ENCODE data around the gene ADCY9. TPM values are rescaled to one million over a fixed set of nuclear protein-coding genes. Genes with fewer than 3 reads are reported as not detected.

ADCY9 gene
- total RNA-seq, 1 experiment from 2014 or later, result 14.2 TPM

DNA sequence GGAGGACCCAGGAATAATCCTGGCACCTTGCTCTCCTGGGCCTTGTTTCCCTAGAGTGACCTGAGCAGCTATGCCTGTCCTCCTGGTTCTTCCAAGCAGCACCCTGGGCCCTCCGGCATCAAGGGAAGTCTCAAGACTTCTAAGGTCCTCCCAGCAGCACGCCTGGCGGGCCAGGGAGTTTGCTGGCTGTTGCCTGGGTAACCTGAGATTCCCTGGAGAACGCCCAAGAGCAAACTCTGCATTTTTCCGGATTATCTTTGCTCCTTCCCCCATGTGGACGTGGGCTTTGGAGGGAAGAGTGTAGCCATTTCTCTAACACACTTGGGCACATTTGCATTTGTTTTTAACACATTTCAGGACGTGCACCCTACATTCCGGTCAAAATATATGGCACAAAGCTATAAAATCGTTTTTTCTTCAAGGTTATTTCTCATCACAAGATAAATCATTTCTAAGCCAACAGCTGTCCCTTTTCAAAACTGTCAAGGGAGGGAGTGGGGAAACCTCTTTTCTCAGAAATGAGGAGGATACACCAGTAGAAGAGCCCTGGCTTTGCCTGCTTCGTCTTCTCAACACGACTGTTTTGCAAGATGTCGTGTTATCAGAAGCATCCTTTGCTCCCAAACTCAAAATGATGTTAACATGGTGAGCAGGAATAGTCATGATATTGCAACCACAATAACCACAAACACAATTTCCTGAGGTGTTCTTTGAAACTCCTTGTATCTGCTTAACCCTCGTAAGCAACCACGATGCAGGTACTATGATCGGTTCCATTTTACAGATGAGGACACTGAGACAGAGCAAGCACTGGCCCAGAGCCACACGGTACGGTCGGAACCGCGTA, 116.5 kb downstream of the ADCY9 start:
- H3K4me3 Mint-ChIP-seq (ENCODE audit: unreplicated experiment), result no peak overlapping the region
- H3K27ac Mint-ChIP-seq (ENCODE audit: low read depth, unreplicated experiment), result no peak overlapping the region
- peaks cover 10% of the 10 kb centered on the region for H3K36me3 Mint-ChIP-seq (ENCODE audit: insufficient read depth, unreplicated experiment)
- BruUV-seq (replicated peaks), result no TSS peak
- H3K27me3 Mint-ChIP-seq (ENCODE audit: insufficient read depth, unreplicated experiment), result no peaks in the 10 kb centered on the region
- H3K4me1 Mint-ChIP-seq (ENCODE audit: insufficient read depth, unreplicated experiment), result no peaks in the 10 kb centered on the region
- DNase-seq (ENCODE audit: unreplicated experiment), result no peak
- TF ChIP-seq, protein P1, sequence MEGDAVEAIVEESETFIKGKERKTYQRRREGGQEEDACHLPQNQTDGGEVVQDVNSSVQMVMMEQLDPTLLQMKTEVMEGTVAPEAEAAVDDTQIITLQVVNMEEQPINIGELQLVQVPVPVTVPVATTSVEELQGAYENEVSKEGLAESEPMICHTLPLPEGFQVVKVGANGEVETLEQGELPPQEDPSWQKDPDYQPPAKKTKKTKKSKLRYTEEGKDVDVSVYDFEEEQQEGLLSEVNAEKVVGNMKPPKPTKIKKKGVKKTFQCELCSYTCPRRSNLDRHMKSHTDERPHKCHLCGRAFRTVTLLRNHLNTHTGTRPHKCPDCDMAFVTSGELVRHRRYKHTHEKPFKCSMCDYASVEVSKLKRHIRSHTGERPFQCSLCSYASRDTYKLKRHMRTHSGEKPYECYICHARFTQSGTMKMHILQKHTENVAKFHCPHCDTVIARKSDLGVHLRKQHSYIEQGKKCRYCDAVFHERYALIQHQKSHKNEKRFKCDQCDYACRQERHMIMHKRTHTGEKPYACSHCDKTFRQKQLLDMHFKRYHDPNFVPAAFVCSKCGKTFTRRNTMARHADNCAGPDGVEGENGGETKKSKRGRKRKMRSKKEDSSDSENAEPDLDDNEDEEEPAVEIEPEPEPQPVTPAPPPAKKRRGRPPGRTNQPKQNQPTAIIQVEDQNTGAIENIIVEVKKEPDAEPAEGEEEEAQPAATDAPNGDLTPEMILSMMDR (IDR thresholded peaks at IDR 0.05; ENCODE audit: unreplicated experiment), result no peak
- ChIA-PET POLR2A (no interaction called here), CTCF (interaction anchor here (1.0 kb wide), 1 partner anchor 200 kb away, joined by 3 read pairs; no protein-coding TSS in a partner anchor)
- intact Hi-C loops (cut with micrococcal nuclease), result no loop called here
- no peaks in the 10 kb centered on the region for H3K9me3 Mint-ChIP-seq (ENCODE audit: unreplicated experiment)

DNA sequence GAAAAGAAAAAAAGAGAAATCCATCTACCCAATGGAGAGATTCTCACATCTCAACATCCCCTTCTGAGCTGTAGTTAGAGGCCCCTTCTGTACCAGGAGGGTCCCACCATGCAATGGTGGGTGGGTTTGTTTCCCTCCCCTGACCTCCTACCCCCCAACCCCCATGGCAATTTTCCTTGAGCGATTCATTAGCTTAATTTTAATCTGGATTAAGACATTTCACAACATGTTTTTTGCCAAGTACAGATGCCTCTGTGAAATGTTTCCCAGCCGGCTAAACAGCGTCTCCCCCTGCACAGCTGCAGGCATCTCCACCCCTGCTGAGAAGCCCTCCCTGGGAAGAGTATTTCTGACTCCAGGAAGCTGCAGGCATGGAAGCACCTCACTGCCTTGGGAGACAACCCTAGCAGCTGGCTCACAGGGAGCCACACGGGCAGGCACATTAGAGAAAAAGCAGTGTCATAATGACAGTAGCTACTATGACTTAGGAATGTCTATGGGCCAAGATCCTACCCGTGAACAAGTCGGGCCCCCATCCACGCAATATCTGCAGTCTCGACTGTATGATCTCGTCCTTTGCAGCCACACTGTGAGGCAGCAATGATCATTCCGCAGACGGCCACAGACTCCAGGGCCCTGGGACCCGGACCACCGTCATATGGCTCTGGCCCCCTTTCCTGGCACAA, 117.3 kb downstream of the ADCY9 start:
- intact Hi-C loops (cut with micrococcal nuclease), result no loop called here
- Mint-ChIP-seq H3K9me3 (ENCODE audit: unreplicated experiment) (no peaks in the 10 kb centered on the region), H3K4me1 (ENCODE audit: insufficient read depth, unreplicated experiment) (no peaks in the 10 kb centered on the region), H3K27ac (ENCODE audit: low read depth, unreplicated experiment) (no peak overlapping the region), H3K4me3 (ENCODE audit: unreplicated experiment) (no peak overlapping the region), H3K27me3 (ENCODE audit: insufficient read depth, unreplicated experiment) (no peaks in the 10 kb centered on the region), H3K36me3 (ENCODE audit: insufficient read depth, unreplicated experiment) (peaks cover 9% of the 10 kb centered on the region)
- no TSS peak for BruUV-seq (replicated peaks)
- ChIA-PET CTCF (interaction anchor here (1.0 kb wide), 2 partner anchors 17 to 201 kb away, joined by 3 to 4 read pairs; no protein-coding TSS in a partner anchor), POLR2A (no interaction called here)
- TF ChIP-seq, protein P1 (IDR thresholded peaks at IDR 0.05; ENCODE audit: unreplicated experiment), result no peak
- DNase-seq (ENCODE audit: unreplicated experiment), result no peak

DNA sequence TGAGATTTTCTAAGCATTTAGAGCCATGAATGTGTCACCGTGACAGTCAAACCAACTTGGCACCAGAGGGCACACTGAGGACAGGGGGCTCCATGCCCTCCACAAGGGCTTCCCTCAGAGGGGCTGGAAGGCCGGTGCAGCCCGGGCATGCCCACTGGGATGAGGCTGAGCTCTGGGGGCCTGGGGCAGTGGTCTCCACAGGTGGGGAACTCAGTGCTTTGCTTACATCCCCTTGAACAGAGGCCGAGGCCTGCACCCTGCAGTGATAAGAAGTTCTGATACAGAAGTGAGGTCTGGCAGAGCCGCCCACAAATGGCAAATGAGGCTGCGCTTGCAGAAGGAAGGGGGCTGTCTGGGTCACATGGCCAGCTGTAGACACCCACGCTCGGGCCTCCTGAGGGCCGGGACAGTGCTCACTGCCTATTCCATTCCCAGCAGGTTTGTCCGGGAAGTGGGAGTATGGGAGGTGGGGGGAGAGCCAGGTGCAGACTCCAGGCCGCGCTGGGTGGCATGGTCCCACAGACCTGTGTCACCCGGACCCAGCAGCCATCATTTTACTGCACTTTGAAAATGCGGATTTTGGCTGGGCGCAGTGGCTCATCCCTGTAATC, 118.9 kb downstream of the ADCY9 start:
- intact Hi-C loops (cut with micrococcal nuclease), result no loop called here
- no peak overlapping the region for H3K27ac Mint-ChIP-seq (ENCODE audit: low read depth, unreplicated experiment)
- H3K36me3 Mint-ChIP-seq (ENCODE audit: insufficient read depth, unreplicated experiment), result peaks cover 5% of the 10 kb centered on the region
- no peaks in the 10 kb centered on the region for H3K9me3 Mint-ChIP-seq (ENCODE audit: unreplicated experiment)
- CTCF ChIA-PET, result no interaction called here
- H3K27me3 Mint-ChIP-seq (ENCODE audit: insufficient read depth, unreplicated experiment), result no peaks in the 10 kb centered on the region
- no peak overlapping the region for H3K4me3 Mint-ChIP-seq (ENCODE audit: unreplicated experiment)
- DNase-seq (ENCODE audit: unreplicated experiment), result no peak
- H3K4me1 Mint-ChIP-seq (ENCODE audit: insufficient read depth, unreplicated experiment), result no peaks in the 10 kb centered on the region
- POLR2A ChIA-PET, result interaction anchor here (0.6 kb wide), 1 partner anchor 419 kb away, joined by 4 read pairs; no protein-coding TSS in a partner anchor
- BruUV-seq (replicated peaks), result no TSS peak
- TF ChIP-seq, protein P1 (IDR thresholded peaks at IDR 0.05; ENCODE audit: unreplicated experiment), result no peak

DNA sequence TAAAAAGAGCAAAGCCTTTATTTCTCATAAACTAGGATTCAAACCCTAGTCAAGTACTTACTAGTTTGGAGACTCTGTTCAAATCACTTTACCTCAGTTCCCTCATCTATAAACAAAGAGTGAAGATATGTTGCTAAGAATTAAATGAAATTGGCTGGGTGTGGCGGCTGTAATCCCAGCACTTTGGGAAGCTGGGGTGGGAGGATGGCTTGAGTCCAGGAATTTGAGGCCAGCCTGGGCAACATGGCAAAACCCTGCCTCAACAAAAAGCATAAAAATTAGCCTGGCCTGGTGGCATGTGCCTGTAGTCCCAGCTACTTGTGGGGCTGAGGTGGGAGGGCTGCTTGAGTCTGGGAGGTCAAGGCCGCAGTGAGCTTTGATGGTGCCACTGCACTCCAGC, 121.2 kb downstream of the ADCY9 start:
- no peaks in the 10 kb centered on the region for H3K9me3 Mint-ChIP-seq (ENCODE audit: unreplicated experiment)
- no peaks in the 10 kb centered on the region for H3K4me1 Mint-ChIP-seq (ENCODE audit: insufficient read depth, unreplicated experiment)
- H3K4me3 Mint-ChIP-seq (ENCODE audit: unreplicated experiment), result no peak overlapping the region
- H3K27ac Mint-ChIP-seq (ENCODE audit: low read depth, unreplicated experiment), result no peak overlapping the region
- no TSS peak for BruUV-seq (replicated peaks)
- ChIA-PET CTCF (interaction anchor here (0.6 to 1.5 kb wide), 2 partner anchors 11 to 259 kb away, joined by 5 to 6 read pairs; no protein-coding TSS in a partner anchor), POLR2A (interaction anchor here (0.8 to 1.2 kb wide), 3 partner anchors 11 to 188 kb away, joined by 4 read pairs; no protein-coding TSS in a partner anchor)
- no peaks in the 10 kb centered on the region for H3K27me3 Mint-ChIP-seq (ENCODE audit: insufficient read depth, unreplicated experiment)
- intact Hi-C loops (cut with micrococcal nuclease), result no loop called here
- peaks cover 6% of the 10 kb centered on the region for H3K36me3 Mint-ChIP-seq (ENCODE audit: insufficient read depth, unreplicated experiment)
- TF ChIP-seq, protein P1 (IDR thresholded peaks at IDR 0.05; ENCODE audit: unreplicated experiment), result no peak
- no peak for DNase-seq (ENCODE audit: unreplicated experiment)

All from MCF 10A (cell line).